NCI-H1930 (cell line): ENCODE measurements around the gene SCMH1.
"Not testable (repeated sequence)": the region's sequence is repeated elsewhere in the genome, so short reads cannot be mapped to it uniquely, and the experiment has no call there.

ENCODE experiments used
- DNase-seq, 2 experiments: peaks; one replicate each; lab custom pipeline; 2025; lab: John Stamatoyannopoulos, UW

Gene SCMH1

GRCh38 chr1:41152622-41153044, 89.5 kb downstream of the SCMH1 start:
- no peak for DNase-seq

- no peak for DNase-seq
Measured at GRCh38 chr1:41151846-41152245, 90.3 kb downstream of the SCMH1 start.

GRCh38 chr1:41149570-41149969, 92.5 kb downstream of the SCMH1 start:
- DNase-seq: no peak

GRCh38 chr1:41144285-41144684, 97.8 kb downstream of the SCMH1 start:
- no peak for DNase-seq

- DNase-seq: no peak
Measured at GRCh38 chr1:41138549-41138948, 103.6 kb downstream of the SCMH1 start.

GRCh38 chr1:41135196-41135947, 106.7 kb downstream of the SCMH1 start:
- no peak for DNase-seq

GRCh38 chr1:41134325-41134724, 107.8 kb downstream of the SCMH1 start:
- not testable (repeated sequence) for DNase-seq

GRCh38 chr1:41122851-41123518, 119.1 kb downstream of the SCMH1 start:
- DNase-seq: peak in 1 of 2 experiments; percentile 2

GRCh38 chr1:41122148-41122547, 120.0 kb downstream of the SCMH1 start:
- no peak for DNase-seq

- DNase-seq: no peak
Measured at GRCh38 chr1:41118645-41119044, 123.5 kb downstream of the SCMH1 start.

GRCh38 chr1:41117241-41117640, 124.9 kb downstream of the SCMH1 start:
- not testable (repeated sequence) for DNase-seq

- DNase-seq: no peak
Measured at GRCh38 chr1:41110736-41111135, 131.4 kb downstream of the SCMH1 start.

GRCh38 chr1:41110286-41110685, 131.8 kb downstream of the SCMH1 start:
- no peak for DNase-seq

- no peak for DNase-seq
Measured at GRCh38 chr1:41109310-41110197, 132.6 kb downstream of the SCMH1 start.

GRCh38 chr1:41108696-41109275, 133.3 kb downstream of the SCMH1 start:
- no peak for DNase-seq

- no peak for DNase-seq
Measured at GRCh38 chr1:41103766-41104165, 138.3 kb downstream of the SCMH1 start.

- no peak for DNase-seq
Measured at GRCh38 chr1:41102653-41103052, 139.5 kb downstream of the SCMH1 start.

- DNase-seq: no peak
Measured at GRCh38 chr1:41101950-41102607, 140.0 kb downstream of the SCMH1 start.

GRCh38 chr1:41101076-41101475, 141.0 kb downstream of the SCMH1 start:
- no peak for DNase-seq

- DNase-seq: no peak
Measured at GRCh38 chr1:41100170-41100569, 141.9 kb downstream of the SCMH1 start.

- DNase-seq: no peak
Measured at GRCh38 chr1:41098730-41099460, 143.2 kb downstream of the SCMH1 start.
